CD4-positive, alpha-beta T cell treated with Interferon gamma for 1 hour (primary cell): ENCODE measurements around the gene BATF.
"Not testable (repeated sequence)": the region's sequence is repeated elsewhere in the genome, so short reads cannot be mapped to it uniquely, and the experiment has no call there.

Experiments
- DNase-seq: peaks from one replicate; pipeline ENCODE4 v3.0.0-alpha.2; 2020

BATF gene, protein sequence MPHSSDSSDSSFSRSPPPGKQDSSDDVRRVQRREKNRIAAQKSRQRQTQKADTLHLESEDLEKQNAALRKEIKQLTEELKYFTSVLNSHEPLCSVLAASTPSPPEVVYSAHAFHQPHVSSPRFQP

DNA sequence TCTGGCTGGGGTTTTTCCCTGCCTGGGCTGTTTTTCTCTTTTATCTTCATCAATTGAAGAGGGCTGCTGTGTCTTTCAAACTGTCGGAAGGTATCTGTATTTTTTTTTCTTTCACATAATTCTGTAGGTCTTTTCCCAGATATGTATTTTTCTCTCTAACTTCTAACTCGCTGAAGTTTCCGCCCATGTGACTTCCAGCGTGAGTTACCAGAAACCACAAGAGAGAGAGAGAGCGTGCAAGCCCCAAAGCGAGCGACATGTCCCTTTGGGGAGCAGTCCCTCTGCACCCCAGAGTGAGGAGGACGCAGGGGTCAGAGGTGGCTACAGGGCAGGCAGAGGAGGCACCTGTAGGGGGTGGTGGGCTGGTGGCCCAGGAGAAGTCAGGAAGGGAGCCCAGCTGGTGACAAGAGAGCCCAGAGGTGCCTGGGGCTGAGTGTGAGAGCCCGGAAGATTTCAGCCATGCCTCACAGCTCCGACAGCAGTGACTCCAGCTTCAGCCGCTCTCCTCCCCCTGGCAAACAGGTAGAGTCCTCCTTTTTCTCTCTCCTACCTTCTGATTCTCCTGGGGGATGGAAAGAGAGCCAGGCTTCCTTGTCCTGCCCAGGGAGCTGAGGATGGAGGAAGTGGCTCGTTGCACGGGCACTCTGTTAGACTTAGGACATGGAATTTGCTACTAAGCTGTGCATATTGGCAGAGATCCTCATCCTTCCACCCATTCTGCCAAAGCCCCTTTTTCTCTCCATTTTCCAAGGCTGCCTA lies at the start of gene BATF:
BATF (plus strand) TSS at position 246 of the 759 bp plus-strand sequence; CDS start at position 460, 214 bp downstream.
- peak; percentile 79 for DNase-seq

DNA sequence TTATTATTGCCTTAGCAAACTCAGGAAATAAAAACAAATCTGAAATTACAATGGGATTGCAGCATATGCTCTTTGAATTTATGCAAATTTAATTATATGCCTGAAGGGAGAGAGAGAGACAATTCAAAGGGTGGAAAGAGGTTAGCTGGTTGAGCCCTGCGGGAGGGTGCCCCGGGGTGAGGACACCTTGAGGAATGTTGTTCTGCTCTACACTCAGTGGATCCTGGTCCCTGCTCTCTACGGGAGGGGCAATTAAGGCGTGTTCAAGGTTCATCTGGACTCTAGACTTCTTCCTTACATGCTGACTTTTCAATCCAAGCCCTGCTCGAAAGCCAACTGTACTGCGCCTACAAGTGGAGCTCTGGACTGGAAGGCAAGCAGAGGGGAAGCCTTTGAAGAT lies 48.1 kb upstream of the BATF start:
- DNase-seq: not testable (repeated sequence)

- DNase-seq: no peak
Measured at GRCh38 chr14:75476274-75476995, 45.8 kb upstream of the BATF start.

- DNase-seq: no peak
Measured at GRCh38 chr14:75477881-75478280, 44.4 kb upstream of the BATF start.

- DNase-seq: no peak
Measured at GRCh38 chr14:75479770-75480600, 42.3 kb upstream of the BATF start.

- DNase-seq: no peak
Measured at GRCh38 chr14:75482366-75482765, 39.9 kb upstream of the BATF start.

GRCh38 chr14:75484711-75485429 lies 37.4 kb upstream of the BATF start:
- no peak for DNase-seq

- DNase-seq: no peak
Measured at GRCh38 chr14:75486318-75486717, 36.0 kb upstream of the BATF start.

DNA sequence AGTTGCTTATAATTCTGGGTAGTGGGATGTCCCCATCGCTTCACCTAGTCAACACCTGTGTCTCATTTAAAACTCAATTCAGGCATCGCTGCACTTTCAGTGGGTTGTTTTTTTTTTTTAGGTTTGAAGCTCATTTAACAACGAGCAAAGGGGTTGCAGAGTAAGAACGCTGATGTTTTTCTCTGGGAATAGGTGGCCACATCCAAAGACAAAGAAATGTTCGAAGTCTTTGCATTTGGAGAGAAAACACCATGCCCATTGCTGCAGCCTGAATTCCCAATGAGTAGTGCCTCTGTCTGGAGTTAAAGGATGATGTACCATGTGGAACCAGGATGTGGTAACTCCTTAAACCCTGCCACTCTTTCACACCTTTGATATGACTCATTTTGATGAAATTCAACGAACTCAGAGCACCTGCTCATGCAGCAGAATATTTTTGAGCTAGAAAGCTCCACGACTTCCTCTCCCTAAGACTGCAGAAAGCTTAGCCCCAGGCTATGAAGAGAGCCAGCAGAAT lies 35.1 kb upstream of the BATF start:
- no peak for DNase-seq

DNA sequence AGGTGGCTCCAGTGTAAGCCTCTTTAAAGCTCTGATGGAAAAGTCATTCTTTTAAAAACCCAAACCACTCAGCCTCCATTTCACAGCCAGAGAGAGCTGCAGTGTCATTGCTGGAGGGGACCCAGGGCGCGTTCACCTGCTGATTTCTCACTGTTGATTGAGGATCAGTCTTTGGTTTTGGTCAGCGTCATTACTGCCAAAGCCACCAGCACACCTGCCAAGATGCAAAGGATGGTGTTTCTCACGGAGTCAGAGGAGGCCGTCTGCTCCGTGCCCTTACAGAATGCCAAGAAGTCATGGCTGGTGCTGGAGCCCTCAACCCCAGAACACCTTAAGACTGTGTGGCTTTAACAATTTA lies 32.8 kb upstream of the BATF start:
- DNase-seq: no peak

DNA sequence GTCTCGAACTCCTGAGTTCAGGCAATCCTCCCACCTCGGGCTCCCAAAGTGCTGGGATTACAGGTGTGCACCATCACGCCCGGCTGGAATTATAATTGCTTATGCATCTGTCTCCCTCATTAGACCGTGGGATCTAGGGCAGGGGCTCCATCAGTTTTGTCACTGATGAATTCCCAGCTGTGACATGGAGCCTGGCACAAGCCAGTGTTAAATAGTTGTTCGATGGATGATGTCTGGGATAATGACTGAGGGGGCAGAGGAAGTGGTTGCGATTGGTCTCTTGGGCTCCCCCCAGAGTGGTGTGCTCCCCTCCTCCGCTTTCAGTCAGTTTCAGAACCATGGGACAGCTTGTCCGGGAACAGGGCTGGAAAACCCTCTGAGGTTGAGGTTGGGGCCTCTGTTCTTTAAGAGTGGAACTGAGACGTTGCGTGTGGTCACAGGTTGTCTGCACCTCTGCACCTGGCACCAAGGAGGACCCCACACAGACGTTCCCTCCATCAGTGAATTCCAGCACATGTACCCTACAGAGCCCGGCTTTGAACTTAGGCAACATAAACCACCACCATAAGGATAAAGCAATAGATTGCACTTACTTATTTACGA lies 30.8 kb upstream of the BATF start:
- DNase-seq: no peak

DNA sequence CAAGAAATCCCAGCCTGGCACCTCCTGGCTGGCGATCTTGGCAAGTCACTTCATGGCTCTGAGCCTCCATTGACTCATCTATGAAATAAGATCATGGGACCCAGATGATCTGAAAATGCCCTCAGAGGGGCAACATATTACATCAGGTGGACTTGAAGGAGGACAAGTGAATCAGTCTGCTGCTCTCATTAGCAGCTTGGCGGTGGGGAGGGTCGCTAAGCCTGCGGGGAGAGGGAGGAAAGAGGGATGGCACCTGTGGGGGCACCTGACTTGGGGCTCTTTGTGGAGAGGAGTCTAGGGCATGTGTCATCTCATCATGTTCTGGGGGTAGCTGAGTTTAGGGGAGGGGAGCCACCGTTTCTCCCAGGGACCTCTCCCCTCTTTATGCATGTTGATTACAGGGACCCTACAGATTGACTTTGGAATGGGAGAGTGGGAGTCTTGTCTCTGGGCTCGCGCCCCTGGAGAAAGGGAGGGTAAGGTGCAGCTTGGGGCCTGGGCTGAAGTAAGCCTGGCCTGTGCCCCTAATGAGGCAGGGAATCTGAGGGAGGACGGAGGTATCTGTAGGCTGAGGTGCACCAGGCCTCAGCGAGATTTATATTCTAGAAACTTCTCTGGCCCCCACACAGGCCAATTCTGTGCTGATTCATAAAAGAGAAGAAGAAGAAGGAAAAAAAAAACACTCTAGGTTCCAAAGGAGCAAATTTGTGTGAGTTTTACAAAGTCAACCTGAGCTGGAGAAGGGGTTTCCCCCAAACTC lies 29.3 kb upstream of the BATF start:
- DNase-seq: no peak

DNA sequence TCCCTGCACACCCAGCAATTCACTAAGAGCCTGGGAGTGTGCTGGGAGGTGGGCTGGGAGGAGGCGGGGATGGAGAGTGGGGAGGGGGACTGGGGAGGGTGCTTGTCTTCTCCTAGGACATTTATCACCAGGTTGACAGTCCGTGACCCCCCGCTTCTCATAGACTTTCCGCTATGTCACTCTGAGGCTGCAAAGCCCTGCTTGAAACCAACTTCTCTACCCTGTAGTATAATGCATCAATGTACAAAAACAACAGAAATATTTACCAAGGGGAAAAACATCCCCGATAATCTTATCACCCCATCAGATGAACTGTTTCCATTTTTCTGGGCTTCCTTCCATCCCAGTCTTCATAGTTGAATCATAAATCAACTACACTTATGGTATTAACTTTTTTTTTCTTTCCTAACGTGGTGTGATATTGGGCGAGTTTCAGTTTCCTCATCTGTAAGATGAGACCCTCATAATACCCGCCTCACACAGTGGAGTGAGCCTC lies 28.6 kb upstream of the BATF start:
- no peak for DNase-seq

DNA sequence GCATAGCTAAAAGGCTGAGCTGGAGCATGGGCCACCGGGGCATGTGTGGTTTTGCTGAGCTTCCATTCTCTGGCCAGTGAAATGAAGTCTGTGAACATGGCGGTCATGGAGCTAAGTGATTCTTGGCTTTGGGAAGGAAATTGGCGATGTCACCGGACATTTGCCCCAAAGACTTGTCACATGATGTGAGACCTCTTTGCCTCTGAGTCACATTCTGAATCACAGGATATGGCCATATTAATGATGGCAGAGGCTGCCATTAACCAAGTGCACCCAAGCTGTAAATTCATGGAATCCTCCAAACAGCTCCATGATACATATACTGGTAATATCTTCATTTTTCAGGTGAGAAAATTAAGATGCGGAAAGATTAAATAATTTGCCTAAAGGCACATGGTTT lies 27.4 kb upstream of the BATF start:
- no peak for DNase-seq

DNA sequence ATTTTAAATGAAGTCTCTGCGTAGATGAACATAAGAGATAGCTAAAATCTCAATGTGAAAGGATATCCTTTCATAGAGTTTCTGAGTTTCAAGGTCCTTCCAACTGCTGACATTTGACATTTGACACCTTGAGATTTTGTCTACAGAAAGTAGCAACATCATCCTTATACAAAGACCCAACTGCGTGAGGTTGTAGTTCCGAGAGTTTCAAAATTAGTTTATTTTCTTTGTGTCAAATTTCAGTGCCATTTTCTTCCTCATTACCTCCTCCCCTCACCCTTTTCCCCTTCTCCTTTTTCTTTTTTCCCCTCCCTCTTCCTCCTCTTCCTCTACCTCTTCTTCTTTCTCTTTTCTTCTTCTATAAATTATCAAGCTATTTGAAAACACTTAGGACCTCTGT lies 26.9 kb upstream of the BATF start:
- no peak for DNase-seq

GRCh38 chr14:75495882-75496281 lies 26.4 kb upstream of the BATF start:
- DNase-seq: no peak

DNA sequence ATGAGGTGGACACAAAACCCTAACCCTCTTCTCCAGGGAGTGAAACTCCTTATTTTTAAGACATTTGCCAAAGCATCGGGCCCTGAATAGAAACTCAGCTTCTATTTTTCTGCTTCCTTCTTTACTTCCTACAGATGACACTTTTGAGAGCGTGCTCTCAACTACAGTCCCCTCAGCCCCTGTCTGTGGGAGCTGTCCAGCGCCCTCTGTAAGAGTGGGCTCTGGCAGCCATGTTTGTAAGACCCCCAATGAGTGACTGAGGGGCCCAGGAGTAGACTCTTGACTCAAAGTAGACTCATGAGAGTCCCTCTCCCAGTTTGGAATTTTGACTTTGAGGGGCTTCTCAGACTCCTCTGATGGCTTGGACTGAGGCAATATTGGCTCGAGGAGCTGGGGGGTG lies 25.5 kb upstream of the BATF start:
- no peak for DNase-seq

GRCh38 chr14:75497191-75497590 lies 25.1 kb upstream of the BATF start:
- no peak for DNase-seq

- DNase-seq: no peak
Measured at GRCh38 chr14:75497701-75498100, 24.6 kb upstream of the BATF start.

DNA sequence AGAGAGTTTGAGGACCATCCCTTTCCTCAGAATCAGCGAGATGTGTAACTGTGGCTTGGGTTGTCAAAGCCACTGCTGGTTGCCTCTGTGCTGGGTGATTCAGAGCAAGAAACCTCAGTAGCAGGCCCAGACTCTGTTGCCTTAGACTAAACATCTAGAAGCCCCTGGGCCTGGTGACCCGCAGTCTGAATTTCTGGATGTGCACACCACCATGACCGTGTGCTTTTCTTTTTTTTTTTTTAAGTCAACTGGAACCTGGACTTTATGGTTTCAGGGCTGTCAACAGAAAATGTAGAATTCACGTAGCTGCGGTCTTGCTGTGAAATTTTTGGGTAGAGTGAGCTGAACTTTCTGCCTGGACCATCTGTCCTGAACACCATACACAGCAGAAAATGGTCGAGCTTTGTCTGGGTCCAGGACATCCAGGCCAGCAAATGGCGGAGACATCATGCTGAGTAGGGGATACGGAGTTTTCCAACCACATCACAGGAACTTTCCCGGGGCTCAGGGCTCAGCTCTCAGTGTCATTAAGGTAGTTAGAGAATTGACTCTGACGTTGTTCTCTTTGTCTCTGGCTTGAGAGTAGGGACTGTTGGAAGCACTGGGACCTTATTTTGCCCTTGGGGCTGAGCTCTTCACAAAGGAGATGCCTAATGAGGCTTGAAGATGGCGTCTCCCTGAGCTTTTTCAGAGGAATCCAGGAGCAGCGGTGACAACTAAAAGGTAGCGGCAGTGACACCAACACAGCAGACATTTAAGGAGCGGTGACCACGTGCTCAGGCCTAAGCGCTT lies 23.0 kb upstream of the BATF start:
- DNase-seq: no peak
